ENCODE measurements around the gene ELOVL2. TPM values are rescaled to one million over a fixed set of nuclear protein-coding genes. Genes with fewer than 3 reads are reported as not detected.

The ELOVL2 gene
- polyA plus RNA-seq, 3 donors, result not detected

DNA sequence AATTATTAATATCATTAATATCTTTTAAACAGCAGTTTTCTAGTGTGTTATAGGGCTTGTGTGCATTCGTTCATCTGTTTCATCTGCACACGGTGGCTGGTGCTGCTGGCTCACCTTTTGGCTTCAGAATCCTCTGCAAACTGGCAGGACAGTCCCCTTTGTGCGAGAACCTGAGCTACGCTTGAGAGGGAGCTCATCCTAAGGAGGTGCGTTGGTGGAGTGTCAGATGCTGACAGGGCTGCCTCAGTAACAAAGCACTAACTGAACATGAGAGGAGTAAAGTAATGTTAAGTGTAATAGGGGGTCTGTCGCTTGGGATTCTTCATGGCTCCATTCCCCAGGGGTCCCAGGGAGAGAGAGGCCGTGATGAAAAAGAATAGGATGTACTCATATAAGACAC, 22.4 kb downstream of the ELOVL2 start:
- no peak overlapping the region for H3K27ac Mint-ChIP-seq
- DNase-seq, result no peak
- H3K9me3 Mint-ChIP-seq, result peaks cover 0 to 1% (median 0%) of the 10 kb centered on the region in 7 donors
- H4K20me1 ChIP-seq (ENCODE audit: insufficient read depth, low read length), result no peaks in the 10 kb centered on the region
- no peak overlapping the region for H3K4me3 ChIP-seq (replicated peaks in 1 of 3; ENCODE audit: low read depth in 2 of 3, low read length in 3 of 3)
- H3K9ac ChIP-seq (ENCODE audit: insufficient read depth, low read length, poor library complexity, severe bottlenecking), result no peak overlapping the region
- no peak overlapping the region for H3K4me3 Mint-ChIP-seq
- no peak overlapping the region for H2AFZ ChIP-seq (ENCODE audit: insufficient read depth, low read depth, low read length, poor library complexity, severe bottlenecking)
- no peaks in the 10 kb centered on the region for H3K36me3 Mint-ChIP-seq
- TF ChIP-seq, protein P1, sequence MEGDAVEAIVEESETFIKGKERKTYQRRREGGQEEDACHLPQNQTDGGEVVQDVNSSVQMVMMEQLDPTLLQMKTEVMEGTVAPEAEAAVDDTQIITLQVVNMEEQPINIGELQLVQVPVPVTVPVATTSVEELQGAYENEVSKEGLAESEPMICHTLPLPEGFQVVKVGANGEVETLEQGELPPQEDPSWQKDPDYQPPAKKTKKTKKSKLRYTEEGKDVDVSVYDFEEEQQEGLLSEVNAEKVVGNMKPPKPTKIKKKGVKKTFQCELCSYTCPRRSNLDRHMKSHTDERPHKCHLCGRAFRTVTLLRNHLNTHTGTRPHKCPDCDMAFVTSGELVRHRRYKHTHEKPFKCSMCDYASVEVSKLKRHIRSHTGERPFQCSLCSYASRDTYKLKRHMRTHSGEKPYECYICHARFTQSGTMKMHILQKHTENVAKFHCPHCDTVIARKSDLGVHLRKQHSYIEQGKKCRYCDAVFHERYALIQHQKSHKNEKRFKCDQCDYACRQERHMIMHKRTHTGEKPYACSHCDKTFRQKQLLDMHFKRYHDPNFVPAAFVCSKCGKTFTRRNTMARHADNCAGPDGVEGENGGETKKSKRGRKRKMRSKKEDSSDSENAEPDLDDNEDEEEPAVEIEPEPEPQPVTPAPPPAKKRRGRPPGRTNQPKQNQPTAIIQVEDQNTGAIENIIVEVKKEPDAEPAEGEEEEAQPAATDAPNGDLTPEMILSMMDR (IDR thresholded peaks at IDR 0.05), result no peak
- no peaks in the 10 kb centered on the region for H3K36me3 ChIP-seq (replicated peaks in 1 of 2; ENCODE audit: control insufficient read depth in 1 of 2, insufficient read depth in 2 of 2, low read length in 2 of 2)
- intact Hi-C loops (cut with micrococcal nuclease), result no loop called here
- no peaks in the 10 kb centered on the region for H3K4me1 ChIP-seq (ENCODE audit: control insufficient read depth in 1 of 2, insufficient read depth in 2 of 2, low read length in 2 of 2)
- H3K4me2 ChIP-seq (replicated peaks; ENCODE audit: extremely low read depth, low read length, poor library complexity, severe bottlenecking), result no peak overlapping the region
- 90% methylated on average over 5 of the region's 7 CpGs for WGBS (ENCODE audit: insufficient coverage)
- H3K4me1 Mint-ChIP-seq, result no peaks in the 10 kb centered on the region
- no peaks in the 10 kb centered on the region for H3K9me3 ChIP-seq (replicated peaks in 1 of 2; ENCODE audit: control insufficient read depth in 1 of 2, insufficient read depth in 1 of 2, low read length in 2 of 2)
- H3K79me2 ChIP-seq (ENCODE audit: insufficient read depth, low read length), result no peaks in the 10 kb centered on the region
- peaks cover 10 to 13% (median 12%) of the 10 kb centered on the region in 3 donors for H3K27me3 Mint-ChIP-seq (ENCODE audit: low read depth in 3 of 3)
- H3K27me3 ChIP-seq (ENCODE audit: control insufficient read depth in 2 of 2, insufficient read depth in 2 of 2, low read length in 2 of 2), result peaks cover 7 to 20% of the 10 kb centered on the region in 2 donors
- no peak overlapping the region for H3K27ac ChIP-seq (ENCODE audit: low read depth in 1 of 2, low read length in 2 of 2)

GRCh38 chr6:11021003-11021402, 23.1 kb downstream of the ELOVL2 start:
- H3K9ac ChIP-seq (ENCODE audit: insufficient read depth, low read length, poor library complexity, severe bottlenecking), result no peak overlapping the region
- no peaks in the 10 kb centered on the region for H3K4me1 ChIP-seq (ENCODE audit: control insufficient read depth in 1 of 2, insufficient read depth in 2 of 2, low read length in 2 of 2)
- WGBS (ENCODE audit: insufficient coverage), result 88% methylated on average over 2 of the region's 2 CpGs
- no peak overlapping the region for H3K27ac Mint-ChIP-seq
- no peaks in the 10 kb centered on the region for H3K79me2 ChIP-seq (ENCODE audit: insufficient read depth, low read length)
- H2AFZ ChIP-seq (ENCODE audit: insufficient read depth, low read depth, low read length, poor library complexity, severe bottlenecking), result no peak overlapping the region
- H3K9me3 Mint-ChIP-seq, result peaks cover 0 to 1% (median 0%) of the 10 kb centered on the region in 7 donors
- H3K4me3 Mint-ChIP-seq, result no peak overlapping the region
- intact Hi-C loops (cut with micrococcal nuclease), result no loop called here
- no peak overlapping the region for H3K4me3 ChIP-seq (replicated peaks in 1 of 3; ENCODE audit: low read depth in 2 of 3, low read length in 3 of 3)
- peaks cover 4 to 14% of the 10 kb centered on the region in 2 donors for H3K27me3 ChIP-seq (ENCODE audit: control insufficient read depth in 2 of 2, insufficient read depth in 2 of 2, low read length in 2 of 2)
- no peaks in the 10 kb centered on the region for H3K4me1 Mint-ChIP-seq
- peaks cover 10 to 13% (median 10%) of the 10 kb centered on the region in 3 donors for H3K27me3 Mint-ChIP-seq (ENCODE audit: low read depth in 3 of 3)
- no peak overlapping the region for H3K27ac ChIP-seq (ENCODE audit: low read depth in 1 of 2, low read length in 2 of 2)
- DNase-seq, result no peak
- H3K9me3 ChIP-seq (replicated peaks in 1 of 2; ENCODE audit: control insufficient read depth in 1 of 2, insufficient read depth in 1 of 2, low read length in 2 of 2), result no peaks in the 10 kb centered on the region
- H3K36me3 Mint-ChIP-seq, result no peaks in the 10 kb centered on the region
- no peaks in the 10 kb centered on the region for H4K20me1 ChIP-seq (ENCODE audit: insufficient read depth, low read length)
- TF ChIP-seq, protein P1 (IDR thresholded peaks at IDR 0.05), result no peak
- no peak overlapping the region for H3K4me2 ChIP-seq (replicated peaks; ENCODE audit: extremely low read depth, low read length, poor library complexity, severe bottlenecking)
- H3K36me3 ChIP-seq (replicated peaks in 1 of 2; ENCODE audit: control insufficient read depth in 1 of 2, insufficient read depth in 2 of 2, low read length in 2 of 2), result no peaks in the 10 kb centered on the region
